Endothelial cell of umbilical vein (primary cell): ENCODE results near the gene APBA2. TPM values are rescaled to one million over a fixed set of nuclear protein-coding genes. Genes with fewer than 3 reads are reported as not detected.

ENCODE experiments used
- BruUV-seq: library from RNA; stranded (reverse); fragments of 400-500 nt; replicated peaks from 2 replicates; lab custom pipeline; 2021; lab: Mats Ljungman, UMichigan
- CTCF ChIA-PET: fragments of 300-600, 350-600 bp; sonication (Branson Sonifier 250); formaldehyde crosslinking; loops from one replicate; lab custom pipeline; 2021; ENCODE audit warnings: antibody characterized with exemption, inconsistent platforms; lab: Charles Lee
- POLR2A ChIA-PET: fragments of 300-600, 350-600 bp; sonication (Branson Sonifier 250); formaldehyde crosslinking; loops from one replicate; lab custom pipeline; 2021; ENCODE audit warnings: antibody characterized with exemption, inconsistent platforms; lab: Charles Lee
- DNase-seq: peaks from one replicate; pipeline ENCODE4 v3.0.0-alpha.2; 2011; ENCODE audit warnings: low read depth, low spot score
- FAIRE-seq: peaks from 2 replicates; lab custom pipeline; 2011; peaks lifted over from hg19 to GRCh38; lab: Jason Lieb, UNC
- H2AFZ ChIP-seq: 2 replicates; pipeline ENCODE4 v1.6.0; 2012; ENCODE audit warnings: low read depth, low read length, control low read depth, inconsistent platforms
- H3K27ac ChIP-seq: 2 replicates; pipeline ENCODE4 v1.5.1; 2011; ENCODE audit warnings: low read depth, mild to moderate bottlenecking, control low read depth, low read length, moderate library complexity; ENCODE audit not compliant: insufficient read depth
- H3K27me3 ChIP-seq, 2 experiments: 2 replicates each; pipeline versions ENCODE4 v1.6.0 to v1.6.1; 2011; ENCODE audit warnings: low read length in 2 of 2, mixed read lengths in 1 of 2; ENCODE audit not compliant: control insufficient read depth in 2 of 2, insufficient read depth in 2 of 2
- H3K36me3 ChIP-seq, 2 experiments: 2 replicates in 1 of 2; 3 replicates in 1 of 2; pipeline ENCODE4 v1.5.1; 2011; ENCODE audit warnings: low read length in 2 of 2, mild to moderate bottlenecking in 1 of 2, moderate library complexity in 1 of 2; ENCODE audit not compliant: control insufficient read depth in 2 of 2, insufficient read depth in 2 of 2; ENCODE audit errors: extremely low read depth in 1 of 2
- H3K4me1 ChIP-seq: 3 replicates; pipeline ENCODE4 v1.5.1; 2011; ENCODE audit warnings: mild to moderate bottlenecking, low read length; ENCODE audit not compliant: control insufficient read depth, insufficient read depth; ENCODE audit errors: extremely low read depth
- H3K4me2 ChIP-seq: 2 replicates; pipeline ENCODE4 v1.6.1; 2011; ENCODE audit warnings: low read length, control low read depth, mixed read lengths; ENCODE audit not compliant: insufficient read depth
- H3K4me3 ChIP-seq, 3 experiments: fragments of 200-600 bp in 1 of 3; sonication (generic), shearing (Covaris generic) in 1 of 3; replicated peaks in 1 of 3; 2 replicates each; pipeline ENCODE4 v1.5.1; 2011 to 2016; ENCODE audit warnings: control low read depth in 3 of 3, low read length in 3 of 3, mild to moderate bottlenecking in 2 of 3, inconsistent platforms in 1 of 3, low read depth in 1 of 3, moderate library complexity in 1 of 3; ENCODE audit not compliant: insufficient read depth in 1 of 3
- H3K79me2 ChIP-seq: 2 replicates; pipeline ENCODE4 v1.6.0; 2012; ENCODE audit warnings: low read length, inconsistent platforms; ENCODE audit not compliant: control insufficient read depth, insufficient read depth
- H3K9ac ChIP-seq: replicated peaks from 2 replicates; pipeline ENCODE3; 2011; ENCODE audit warnings: low read length, control low read depth; ENCODE audit not compliant: insufficient read depth; ENCODE audit errors: extremely low read depth
- H3K9me1 ChIP-seq: replicated peaks from 3 replicates; pipeline ENCODE4 v1.6.0; 2011; ENCODE audit warnings: mild to moderate bottlenecking, low read length; ENCODE audit not compliant: control insufficient read depth, insufficient read depth; ENCODE audit errors: extremely low read depth
- H3K9me3 ChIP-seq: replicated peaks from 2 replicates; pipeline ENCODE4 v1.5.1; 2012; ENCODE audit warnings: low read length, inconsistent platforms; ENCODE audit not compliant: control insufficient read depth, insufficient read depth
- H4K20me1 ChIP-seq: replicated peaks from 2 replicates; pipeline ENCODE3; 2011; ENCODE audit warnings: mild to moderate bottlenecking, low read length; ENCODE audit not compliant: control insufficient read depth, insufficient read depth; ENCODE audit errors: extremely low read depth
- EZH2 ChIP-seq: IDR thresholded peaks from 2 replicates; pipeline ENCODE4 v1.6.1; 2012; ENCODE audit warnings: borderline replicate concordance, low read depth, mild to moderate bottlenecking, moderate library complexity, low read length, inconsistent platforms; ENCODE audit not compliant: severe bottlenecking
- FOS ChIP-seq: IDR thresholded peaks from 2 replicates; pipeline ENCODE4 v1.6.1; 2011; ENCODE audit warnings: mild to moderate bottlenecking, low read length, moderate library complexity, borderline replicate concordance; ENCODE audit not compliant: insufficient read depth
- GATA2 ChIP-seq: IDR thresholded peaks from 2 replicates; pipeline ENCODE4 v1.7.0; 2011; ENCODE audit warnings: low read depth, mild to moderate bottlenecking, moderate library complexity, mixed read lengths, low read length; ENCODE audit not compliant: insufficient read length, insufficient read depth
- JUN ChIP-seq: IDR thresholded peaks from 2 replicates; pipeline ENCODE4 v1.6.1; 2011; ENCODE audit warnings: borderline replicate concordance, low read depth; ENCODE audit not compliant: insufficient read length, insufficient read depth
- MYC ChIP-seq: IDR thresholded peaks from one replicate; pipeline ENCODE4 v1.6.1; 2011; ENCODE audit warnings: mild to moderate bottlenecking, low read depth, low read length
- POLR2A ChIP-seq: IDR thresholded peaks from 2 replicates; pipeline ENCODE4 v1.6.1; 2012; ENCODE audit warnings: low read depth, mild to moderate bottlenecking, control low read depth, low read length
- POLR2AphosphoS5 ChIP-seq: IDR thresholded peaks from 2 replicates; pipeline ENCODE4 v1.6.1; 2012; ENCODE audit warnings: low read depth, mild to moderate bottlenecking, control low read depth, low read length, moderate library complexity; ENCODE audit not compliant: insufficient read depth
- dilution Hi-C: fragments of 300-500 bp; cut with MboI; formaldehyde crosslinking; loops from one replicate; pipeline ENCODE4 v1.15.0; 2019; ENCODE audit warnings: low sequenced_read_pairs; ENCODE audit not compliant: extremely low pct_ligation_motif_present
- intact Hi-C: fragments of 100-400 bp; cut with micrococcal nuclease; formaldehyde crosslinking; loops from one replicate; pipeline ENCODE4 v1.10.0; 2022
- polyA plus RNA-seq, 4 experiments: library from polyadenylated mRNA; depleted of rRNA in 3 of 4; stranded (reverse) in 3 of 4; unstranded in 1 of 4; fragments of >200 nt; gene quantifications; 2 replicates each; pipeline versions ENCODE4 v1.2.1 to v1.2.3, GENCODE V29; 2011 to 2012; ENCODE audit warnings: missing spikeins in 1 of 4
- total RNA-seq: library from RNA; stranded (reverse); gene quantifications from 2 replicates; pipeline ENCODE4 v1.2.3, GENCODE V29; 2021
- TF ChIP-seq, protein P1 (sequence below): IDR thresholded peaks from 2 replicates; pipeline ENCODE4 v1.6.1; 2011; ENCODE audit not compliant: insufficient read depth, insufficient read length
- TF ChIP-seq, protein P2 (sequence below), 2 donors: IDR thresholded peaks; 1 replicate in 1 of 2; 2 replicates in 1 of 2; pipeline ENCODE4 v1.5.1; 2011; ENCODE audit warnings: low read length in 2 of 2, mild to moderate bottlenecking in 2 of 2, moderate library complexity in 2 of 2, control low read depth in 1 of 2, inconsistent platforms in 1 of 2, low read depth in 1 of 2; ENCODE audit not compliant: insufficient read depth in 1 of 2; ENCODE audit errors: extremely low read depth in 1 of 2

APBA2 gene
- total and polyA plus RNA-seq, 2 donors (not counting 3 experiments of a cell fraction or from before 2014, with no cell fraction given): 5.7 to 11.1 TPM

DNA sequence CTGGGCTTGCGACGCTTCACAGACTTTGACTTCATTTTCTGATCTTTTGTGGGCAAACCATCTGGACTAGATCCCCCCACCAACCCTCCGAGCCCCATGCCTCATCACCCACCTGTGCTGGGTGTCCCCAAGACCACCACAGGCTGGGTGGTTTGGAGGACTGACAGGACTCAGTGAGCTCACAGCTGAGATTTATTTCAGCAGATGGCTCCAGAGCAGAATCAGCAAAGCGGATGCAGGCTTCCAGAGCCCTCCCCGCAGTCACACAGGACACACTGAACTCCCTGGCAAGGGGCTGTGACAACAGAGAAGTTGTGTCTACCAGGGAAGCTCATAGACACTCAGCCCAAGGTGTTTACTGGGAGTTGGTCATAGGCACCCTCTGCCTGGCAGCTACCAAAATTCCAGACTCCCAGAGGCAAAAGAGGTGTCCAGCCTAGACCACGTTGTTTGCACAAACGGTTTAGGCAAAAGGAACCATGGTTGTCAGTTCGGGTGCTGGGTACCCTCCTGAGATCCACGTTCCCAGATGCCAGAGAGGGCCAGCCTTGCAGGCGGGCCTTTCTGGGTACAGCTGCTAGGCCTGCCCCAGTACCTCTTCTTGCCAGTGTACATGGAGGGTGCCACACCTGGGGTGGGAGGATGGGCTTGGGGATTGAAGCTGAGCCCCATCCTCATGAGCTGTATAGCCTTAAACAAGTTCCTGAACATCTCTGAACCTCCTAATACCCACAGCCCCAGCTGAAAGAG lies 213.5 kb downstream of the APBA2 start:
- dilution Hi-C loops: no loop called here
- FAIRE-seq (no peak), DNase-seq (no peak)
- ChIA-PET CTCF (interaction anchor here (1.4 kb wide), 1 partner anchor 40 kb away, joined by 3 read pairs; no protein-coding TSS in a partner anchor), POLR2A (no interaction called here)
- Histone ChIP-seq H3K9me1 (no peaks in the 10 kb centered on the region), H3K36me3 (no peaks in the 10 kb centered on the region), H3K4me3 (no peak overlapping the region), H3K27me3 (no peaks in the 10 kb centered on the region), H3K27ac (no peak overlapping the region), H3K9ac (no peak overlapping the region), H3K4me1 (no peaks in the 10 kb centered on the region), H3K4me2 (no peak overlapping the region), H4K20me1 (no peaks in the 10 kb centered on the region), H3K9me3 (no peaks in the 10 kb centered on the region), H2AFZ (no peak overlapping the region), H3K79me2 (no peaks in the 10 kb centered on the region)
- intact Hi-C loops: no loop called here
- TF ChIP-seq, protein P1, sequence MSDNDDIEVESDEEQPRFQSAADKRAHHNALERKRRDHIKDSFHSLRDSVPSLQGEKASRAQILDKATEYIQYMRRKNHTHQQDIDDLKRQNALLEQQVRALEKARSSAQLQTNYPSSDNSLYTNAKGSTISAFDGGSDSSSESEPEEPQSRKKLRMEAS: no peak
- TF ChIP-seq FOS: no peak
- no peak for TF ChIP-seq POLR2A
- TF ChIP-seq POLR2AphosphoS5: no peak
- no peak for TF ChIP-seq MYC
- no peak for TF ChIP-seq JUN
- TF ChIP-seq EZH2: no peak
- no peak for TF ChIP-seq GATA2
- TF ChIP-seq, protein P2, sequence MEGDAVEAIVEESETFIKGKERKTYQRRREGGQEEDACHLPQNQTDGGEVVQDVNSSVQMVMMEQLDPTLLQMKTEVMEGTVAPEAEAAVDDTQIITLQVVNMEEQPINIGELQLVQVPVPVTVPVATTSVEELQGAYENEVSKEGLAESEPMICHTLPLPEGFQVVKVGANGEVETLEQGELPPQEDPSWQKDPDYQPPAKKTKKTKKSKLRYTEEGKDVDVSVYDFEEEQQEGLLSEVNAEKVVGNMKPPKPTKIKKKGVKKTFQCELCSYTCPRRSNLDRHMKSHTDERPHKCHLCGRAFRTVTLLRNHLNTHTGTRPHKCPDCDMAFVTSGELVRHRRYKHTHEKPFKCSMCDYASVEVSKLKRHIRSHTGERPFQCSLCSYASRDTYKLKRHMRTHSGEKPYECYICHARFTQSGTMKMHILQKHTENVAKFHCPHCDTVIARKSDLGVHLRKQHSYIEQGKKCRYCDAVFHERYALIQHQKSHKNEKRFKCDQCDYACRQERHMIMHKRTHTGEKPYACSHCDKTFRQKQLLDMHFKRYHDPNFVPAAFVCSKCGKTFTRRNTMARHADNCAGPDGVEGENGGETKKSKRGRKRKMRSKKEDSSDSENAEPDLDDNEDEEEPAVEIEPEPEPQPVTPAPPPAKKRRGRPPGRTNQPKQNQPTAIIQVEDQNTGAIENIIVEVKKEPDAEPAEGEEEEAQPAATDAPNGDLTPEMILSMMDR (IDR thresholded peaks at IDR 0.05; ENCODE audit: extremely low read depth in 1 of 2, insufficient read depth in 1 of 2, low read depth in 1 of 2, low read length in 2 of 2): no peak
- BruUV-seq: no TSS peak
